ENCODE measurements around the gene PRKG1.

- TF ChIP-seq TAF7 (optimal IDR thresholded peaks at IDR 0.05; ENCODE audit: borderline replicate concordance, low read depth, low read length) (no peak), TEAD4 (IDR thresholded peaks at IDR 0.05; ENCODE audit: low read depth, low read length) (no peak), CTCF (IDR thresholded peaks at IDR 0.05; ENCODE audit: control extremely low read depth in 1 of 3, insufficient read depth in 1 of 3, low read depth in 1 of 3, low read length in 3 of 3) (no peak), POLR2AphosphoS5 (IDR thresholded peaks at IDR 0.05; ENCODE audit: low read depth, low read length) (no peak)
Observed at GRCh38 chr10:51121861-51122260, 47.6 kb downstream of the PRKG1 start.

All from H1 (cell line).